IPS DF 6.9 (cell line): Measurements from ENCODE around the gene ADPRHL1.

Experiments used
- DNase-seq: peaks from one replicate; pipeline ENCODE4 v3.0.0-alpha.2; 2013; ENCODE audit warnings: low read depth, low spot score
- H3K27ac ChIP-seq: one replicate; pipeline ENCODE4 v1.5.1; 2013; ENCODE audit warnings: low read length, control low read depth
- H3K27me3 ChIP-seq: 2 replicates; pipeline ENCODE4 v1.6.1; 2013; ENCODE audit warnings: mild to moderate bottlenecking, low read length; ENCODE audit not compliant: control insufficient read depth, insufficient read depth
- H3K36me3 ChIP-seq: 2 replicates; pipeline ENCODE4 v1.6.1; 2013; ENCODE audit warnings: low read length; ENCODE audit not compliant: control insufficient read depth, insufficient read depth
- H3K4me1 ChIP-seq: 2 replicates; pipeline ENCODE4 v1.6.1; 2013; ENCODE audit warnings: low read length; ENCODE audit not compliant: control insufficient read depth, insufficient read depth
- H3K4me3 ChIP-seq: 2 replicates; pipeline ENCODE4 v1.5.1; 2013; ENCODE audit warnings: mild to moderate bottlenecking, low read length
- H3K9me3 ChIP-seq: 2 replicates; pipeline ENCODE4 v1.6.1; 2013; ENCODE audit warnings: low read length, inconsistent platforms; ENCODE audit not compliant: control insufficient read depth, insufficient read depth
- WGBS: extraction: QIAGEN DNeasy Blood & Tissue Kit; methylation state at CpG from one replicate; pipeline ENCODE4 v1.1.7; 2013; ENCODE audit warnings: mixed read lengths, missing lambda C conversion rate; ENCODE audit not compliant: insufficient read length, insufficient coverage; 5-methylcytosine and 5-hydroxymethylcytosine counted together

ADPRHL1 gene

DNA sequence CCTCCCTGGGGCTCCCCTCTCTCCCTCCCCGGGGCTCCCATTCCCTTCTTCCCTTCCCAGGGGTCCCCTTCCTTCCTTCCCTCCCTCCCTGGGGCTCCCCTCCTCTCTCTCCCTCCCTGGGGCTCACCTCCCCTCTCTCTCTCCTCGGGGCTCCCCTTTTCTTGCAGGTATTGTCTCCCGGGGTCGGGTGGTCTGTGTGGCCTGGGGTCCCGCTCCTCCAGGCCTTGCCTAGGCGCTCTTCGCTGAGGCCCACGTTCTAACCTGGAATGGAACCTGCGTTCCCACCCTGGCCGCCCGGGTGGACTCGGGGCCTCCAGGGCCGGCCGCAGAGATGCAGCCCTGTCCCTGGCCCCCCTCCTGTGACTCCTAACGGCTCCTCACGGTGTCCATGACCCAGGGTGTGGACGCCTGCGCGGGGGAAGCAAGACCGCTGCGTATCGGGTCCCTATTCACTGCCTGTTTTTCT lies 38.2 kb upstream of the ADPRHL1 start:
- Histone ChIP-seq H3K36me3 (no peaks in the 10 kb centered on the region), H3K4me1 (peaks cover 2% of the 10 kb centered on the region), H3K4me3 (peak overlapping the region; percentile 77; the same call in 1 of the 2 replicates), H3K9me3 (no peaks in the 10 kb centered on the region), H3K27ac (no peak overlapping the region), H3K27me3 (no peaks in the 10 kb centered on the region)
- no CpG with 5 or more reads among the region's 22 CpGs for WGBS
- no peak for DNase-seq

DNA sequence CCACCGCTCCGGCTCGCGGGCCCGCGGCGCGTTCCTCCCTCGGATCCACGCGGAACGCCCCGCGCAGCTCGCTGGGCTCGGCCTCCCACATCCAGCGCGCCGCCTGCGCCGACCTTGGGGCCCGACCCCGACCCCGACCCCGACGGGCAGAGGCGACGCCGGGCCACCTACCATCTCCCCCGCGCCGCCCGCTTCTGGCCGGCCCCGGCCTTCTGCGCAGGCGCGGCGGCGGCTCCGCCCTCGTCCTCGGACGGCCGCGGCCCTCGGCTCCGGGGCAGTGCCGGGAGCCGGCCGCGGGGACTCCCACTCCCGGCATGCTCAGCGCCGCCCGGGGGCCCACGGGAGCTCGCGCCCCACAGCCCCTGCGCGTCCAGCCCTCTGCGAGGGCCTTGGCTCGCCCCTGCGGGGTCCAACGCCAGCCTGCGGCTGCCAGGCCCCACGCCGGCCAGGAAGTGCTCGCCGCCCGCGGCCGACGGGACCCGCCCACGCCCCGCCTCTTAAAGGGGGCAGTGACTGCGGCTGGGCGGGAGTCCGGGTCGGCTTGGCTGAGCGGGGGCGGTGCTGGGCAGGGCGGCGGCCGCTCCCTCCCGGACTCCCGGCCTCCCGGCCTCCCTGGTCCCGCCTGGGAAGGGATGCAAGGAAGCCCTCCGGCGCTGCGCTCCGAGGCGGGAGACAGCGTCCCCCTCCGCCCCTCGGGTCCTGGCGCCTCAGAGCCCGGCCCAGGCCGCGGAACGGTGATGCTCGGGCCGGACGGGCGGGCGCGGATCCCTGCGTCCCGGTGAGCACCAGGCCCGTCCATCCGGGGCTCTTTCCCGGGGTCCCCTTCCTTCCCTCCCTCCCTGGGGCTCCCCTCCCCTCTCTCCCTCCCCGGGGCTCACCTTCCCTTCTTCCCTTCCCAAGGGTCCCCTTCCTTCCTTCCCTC lies 37.5 kb upstream of the ADPRHL1 start, which contains the start of gene DCUN1D2:
DCUN1D2 (minus strand) TSS at position 216 of the 922 bp plus-strand sequence; CDS start at position 174, 42 bp downstream.
- Histone ChIP-seq H3K4me1 (peaks cover 2% of the 10 kb centered on the region), H3K4me3 (peak within 1 kb of the TSS; percentile 77), H3K27ac (no peak within 1 kb of the TSS), H3K27me3 (no peaks in the 10 kb centered on the region), H3K9me3 (no peaks in the 10 kb centered on the region), H3K36me3 (no peaks in the 10 kb centered on the region)
- no CpG with 5 or more reads among the region's 115 CpGs for WGBS
- peak; percentile 48 for DNase-seq

DNA sequence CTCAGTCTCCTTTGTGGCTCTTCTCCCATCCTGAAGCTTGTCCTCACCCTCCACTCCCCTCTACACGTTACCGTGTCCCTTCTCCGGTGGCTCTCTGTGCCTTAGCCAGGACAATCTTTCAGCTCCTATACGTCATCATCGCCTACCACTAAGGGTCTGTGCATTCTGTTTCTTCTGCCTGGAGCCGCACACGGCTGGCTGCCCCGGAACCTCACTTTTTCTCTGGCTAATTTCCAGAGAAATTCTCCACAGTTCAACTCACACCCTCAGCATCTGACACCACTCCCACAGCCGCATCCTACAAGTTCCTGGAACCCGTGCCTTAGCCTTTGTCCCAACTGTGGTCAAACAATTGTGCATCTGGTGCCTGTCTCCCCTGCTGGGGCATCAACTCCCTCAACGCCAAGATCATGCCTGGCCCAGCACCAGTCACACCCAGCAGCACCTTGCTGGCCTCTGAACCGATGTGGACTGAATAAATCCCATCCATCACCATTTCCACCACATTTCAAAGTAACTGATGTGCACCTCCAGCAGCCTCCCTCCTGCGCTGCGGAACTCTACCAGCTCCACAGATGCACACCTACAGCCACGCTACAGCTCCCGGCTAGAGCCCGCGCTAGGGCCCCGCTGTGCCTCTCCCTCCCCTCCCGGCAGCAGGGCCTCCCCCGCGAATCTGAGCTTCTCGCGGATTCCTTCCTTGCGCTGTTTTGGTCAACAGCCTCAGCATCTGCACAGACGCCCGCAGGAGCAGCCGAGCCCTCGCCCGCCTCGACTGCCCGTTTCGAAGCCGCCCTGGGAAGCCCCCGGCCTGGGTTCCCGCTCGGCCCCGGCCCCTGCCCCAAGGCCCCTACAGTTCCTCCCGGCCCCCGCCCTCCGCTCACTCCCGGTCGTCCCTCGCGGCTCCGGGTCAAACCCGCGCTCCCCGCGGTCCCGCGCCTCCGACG lies 36.5 kb upstream of the ADPRHL1 start:
- no peaks in the 10 kb centered on the region for H3K27me3 ChIP-seq
- H3K36me3 ChIP-seq, result no peaks in the 10 kb centered on the region
- no peaks in the 10 kb centered on the region for H3K9me3 ChIP-seq
- DNase-seq, result no peak
- H3K4me3 ChIP-seq, result peak overlapping the region; percentile 77
- no peak overlapping the region for H3K27ac ChIP-seq
- no peaks in the 10 kb centered on the region; the same call in 1 of the 2 replicates for H3K4me1 ChIP-seq
- no CpG with 5 or more reads among the region's 54 CpGs for WGBS

DNA sequence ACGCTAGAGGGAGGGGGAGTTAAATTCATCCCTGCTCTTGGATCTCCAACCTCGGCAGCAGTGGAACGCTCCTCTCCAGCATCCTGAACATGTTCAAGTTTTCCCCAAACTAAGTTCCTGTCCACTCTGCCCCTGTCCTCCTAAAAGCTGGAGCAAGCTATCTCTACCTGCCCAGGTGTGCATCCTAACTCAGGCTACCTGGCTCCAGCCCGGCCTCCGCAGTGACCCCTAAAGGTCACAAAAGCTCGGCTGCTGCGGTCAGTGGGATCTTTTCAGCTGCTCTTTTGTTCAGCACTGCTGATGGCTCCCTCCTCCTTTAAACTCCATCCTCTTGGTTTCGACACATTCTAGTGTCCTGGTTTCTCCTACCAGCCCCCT lies 35.9 kb upstream of the ADPRHL1 start:
- peak overlapping the region; percentile 77; the same call in 1 of the 2 replicates for H3K4me3 ChIP-seq
- H3K36me3 ChIP-seq, result no peaks in the 10 kb centered on the region
- H3K27ac ChIP-seq, result no peak overlapping the region
- no peaks in the 10 kb centered on the region; the same call in 1 of the 2 replicates for H3K4me1 ChIP-seq
- no CpG with 5 or more reads among the region's 8 CpGs for WGBS
- H3K27me3 ChIP-seq, result no peaks in the 10 kb centered on the region
- H3K9me3 ChIP-seq, result no peaks in the 10 kb centered on the region
- DNase-seq, result no peak

DNA sequence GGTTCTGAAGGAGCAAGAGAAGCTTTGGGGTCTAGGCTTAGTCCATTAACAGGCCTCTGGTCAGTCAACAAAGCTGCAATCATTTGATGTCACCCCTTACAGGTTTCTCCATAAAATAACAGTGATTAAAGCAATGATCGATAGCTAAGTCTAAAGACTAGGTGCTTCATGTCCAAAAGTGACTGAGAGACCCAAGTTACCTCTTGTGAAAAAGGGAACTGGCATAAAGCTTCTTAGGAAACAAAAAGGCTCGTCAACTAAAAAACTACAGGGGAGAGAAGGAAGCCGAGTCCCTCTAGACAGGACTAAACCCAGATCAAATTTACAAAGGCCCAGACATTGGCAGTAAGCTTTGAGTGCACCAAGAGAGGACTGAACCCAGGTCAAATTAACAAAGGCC lies 35.0 kb upstream of the ADPRHL1 start:
- H3K4me1 ChIP-seq, result no peaks in the 10 kb centered on the region; the same call in 1 of the 2 replicates
- no peak overlapping the region for H3K27ac ChIP-seq
- DNase-seq, result no peak
- no peak overlapping the region for H3K4me3 ChIP-seq
- H3K36me3 ChIP-seq, result no peaks in the 10 kb centered on the region
- WGBS, result no CpG with 5 or more reads among the region's 3 CpGs
- no peaks in the 10 kb centered on the region for H3K27me3 ChIP-seq
- no peaks in the 10 kb centered on the region for H3K9me3 ChIP-seq

DNA sequence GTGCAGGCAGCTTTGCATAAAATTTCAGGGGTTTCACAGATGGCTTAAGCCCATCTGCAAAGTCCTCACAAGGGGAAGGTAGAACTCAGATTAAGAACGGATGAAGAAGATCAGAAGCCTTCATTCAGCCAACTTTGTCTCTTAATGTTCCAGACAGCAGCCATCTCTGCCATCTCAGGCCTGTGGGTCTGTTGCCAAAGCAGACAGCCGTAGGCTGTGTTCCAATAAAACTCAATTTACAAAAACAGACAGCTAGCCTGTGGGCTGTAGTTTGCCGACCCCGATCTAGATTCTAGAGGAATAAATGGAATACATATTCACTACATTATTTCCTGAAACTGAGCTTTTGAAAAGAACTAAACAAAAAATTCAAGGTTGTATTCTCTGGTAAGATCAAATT lies 33.4 kb upstream of the ADPRHL1 start:
- Histone ChIP-seq H3K27ac (no peak overlapping the region), H3K27me3 (no peaks in the 10 kb centered on the region), H3K4me1 (no peaks in the 10 kb centered on the region; the same call in 1 of the 2 replicates), H3K9me3 (no peaks in the 10 kb centered on the region), H3K36me3 (no peaks in the 10 kb centered on the region), H3K4me3 (no peak overlapping the region)
- WGBS, result no CpG with 5 or more reads among the region's 4 CpGs
- DNase-seq, result no peak

DNA sequence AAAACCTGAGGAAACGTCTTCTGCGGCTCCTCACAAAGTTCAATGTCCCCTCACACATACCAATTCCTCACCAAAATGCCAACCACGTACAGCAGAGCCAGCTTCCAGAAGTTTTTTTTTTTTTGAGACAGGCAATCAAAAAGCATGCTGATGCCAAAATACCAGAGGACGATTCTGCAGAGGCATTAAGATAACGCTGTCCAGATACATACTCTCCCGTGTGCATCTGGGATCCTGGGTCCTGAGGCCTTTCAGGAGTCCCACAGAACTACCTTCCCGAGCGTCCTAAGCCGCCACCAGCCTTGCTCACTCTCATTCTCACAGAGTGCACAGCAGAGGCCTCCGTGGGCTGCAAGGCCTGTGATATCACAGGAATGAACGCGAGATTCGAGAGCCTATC lies 32.3 kb upstream of the ADPRHL1 start:
- no CpG with 5 or more reads among the region's 13 CpGs for WGBS
- DNase-seq, result no peak
- H3K27me3 ChIP-seq, result no peaks in the 10 kb centered on the region
- no peak overlapping the region for H3K4me3 ChIP-seq
- H3K4me1 ChIP-seq, result no peaks in the 10 kb centered on the region; the same call in 1 of the 2 replicates
- H3K9me3 ChIP-seq, result no peaks in the 10 kb centered on the region
- no peaks in the 10 kb centered on the region for H3K36me3 ChIP-seq
- H3K27ac ChIP-seq, result no peak overlapping the region

DNA sequence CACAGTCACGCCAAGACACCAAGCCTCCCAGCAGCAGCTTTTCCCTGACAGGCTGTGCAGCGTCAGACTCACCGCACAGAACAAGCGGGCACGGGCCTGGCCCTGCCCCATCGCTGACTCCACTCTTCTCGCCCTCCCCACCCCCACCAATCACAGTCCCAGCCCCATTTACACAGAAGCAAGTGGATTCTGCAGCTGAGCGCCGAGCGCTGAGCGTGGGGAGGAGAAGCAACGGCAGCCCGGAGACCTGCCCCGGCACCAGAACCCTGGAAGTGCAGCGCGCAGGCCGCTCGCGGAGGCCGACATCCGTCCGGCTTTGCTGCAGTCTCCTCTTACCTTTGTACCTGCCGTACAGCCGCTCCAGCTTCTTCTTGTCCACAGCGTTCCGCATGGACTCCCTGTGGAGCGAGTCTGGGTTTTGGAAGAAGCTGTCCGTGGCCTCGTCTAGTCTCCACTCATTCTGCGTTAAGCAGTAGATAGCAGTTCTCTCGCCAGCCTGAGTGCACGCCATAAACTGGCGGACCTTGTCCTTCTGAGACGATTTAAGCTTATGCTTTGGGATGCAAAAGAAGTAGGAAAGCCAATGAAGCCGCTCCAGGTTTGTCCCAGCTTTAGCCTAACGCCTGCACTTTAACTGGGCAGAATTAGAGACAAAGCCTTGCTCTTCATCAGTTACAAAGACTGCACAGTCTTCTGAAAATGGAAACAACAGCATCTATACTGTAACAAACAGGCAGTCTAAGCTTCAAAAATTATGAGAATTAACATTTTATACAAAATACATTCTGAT lies 30.4 kb upstream of the ADPRHL1 start:
- WGBS, result no CpG with 5 or more reads among the region's 36 CpGs
- Histone ChIP-seq H3K4me3 (no peak overlapping the region), H3K36me3 (no peaks in the 10 kb centered on the region), H3K27ac (no peak overlapping the region), H3K27me3 (no peaks in the 10 kb centered on the region), H3K9me3 (no peaks in the 10 kb centered on the region), H3K4me1 (no peaks in the 10 kb centered on the region; the same call in 1 of the 2 replicates)
- no peak for DNase-seq

DNA sequence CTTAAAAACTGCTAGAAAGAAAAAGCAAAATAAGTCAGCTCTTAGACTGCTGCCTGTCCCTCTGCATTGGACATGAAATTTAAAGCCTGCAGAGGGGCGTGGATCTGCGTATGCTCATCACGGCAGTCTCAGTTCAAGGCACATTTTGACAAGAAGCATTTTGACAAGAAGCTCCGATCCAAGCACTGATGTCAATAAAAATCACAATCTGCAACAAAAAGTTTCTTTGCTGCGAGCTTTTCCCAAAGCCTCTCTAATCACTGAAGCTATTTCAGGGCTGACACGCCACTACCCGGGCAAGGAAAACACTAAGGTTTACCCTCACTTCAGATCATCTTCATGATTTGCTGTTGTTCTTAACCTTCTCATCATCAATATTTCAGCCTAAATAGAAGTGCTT lies 29.8 kb upstream of the ADPRHL1 start:
- no peaks in the 10 kb centered on the region for H3K27me3 ChIP-seq
- no peaks in the 10 kb centered on the region; the same call in 1 of the 2 replicates for H3K4me1 ChIP-seq
- no peak overlapping the region for H3K4me3 ChIP-seq
- DNase-seq, result no peak
- no peak overlapping the region for H3K27ac ChIP-seq
- H3K36me3 ChIP-seq, result no peaks in the 10 kb centered on the region
- H3K9me3 ChIP-seq, result no peaks in the 10 kb centered on the region
- WGBS, result no CpG with 5 or more reads among the region's 7 CpGs
